Measurements from ENCODE around the gene TGFA. TPM values are rescaled to one million over a fixed set of nuclear protein-coding genes. Genes with fewer than 3 reads are reported as not detected.

The TGFA gene
- total RNA-seq, 1 experiment from 2014 or later = 50.1 TPM

DNA sequence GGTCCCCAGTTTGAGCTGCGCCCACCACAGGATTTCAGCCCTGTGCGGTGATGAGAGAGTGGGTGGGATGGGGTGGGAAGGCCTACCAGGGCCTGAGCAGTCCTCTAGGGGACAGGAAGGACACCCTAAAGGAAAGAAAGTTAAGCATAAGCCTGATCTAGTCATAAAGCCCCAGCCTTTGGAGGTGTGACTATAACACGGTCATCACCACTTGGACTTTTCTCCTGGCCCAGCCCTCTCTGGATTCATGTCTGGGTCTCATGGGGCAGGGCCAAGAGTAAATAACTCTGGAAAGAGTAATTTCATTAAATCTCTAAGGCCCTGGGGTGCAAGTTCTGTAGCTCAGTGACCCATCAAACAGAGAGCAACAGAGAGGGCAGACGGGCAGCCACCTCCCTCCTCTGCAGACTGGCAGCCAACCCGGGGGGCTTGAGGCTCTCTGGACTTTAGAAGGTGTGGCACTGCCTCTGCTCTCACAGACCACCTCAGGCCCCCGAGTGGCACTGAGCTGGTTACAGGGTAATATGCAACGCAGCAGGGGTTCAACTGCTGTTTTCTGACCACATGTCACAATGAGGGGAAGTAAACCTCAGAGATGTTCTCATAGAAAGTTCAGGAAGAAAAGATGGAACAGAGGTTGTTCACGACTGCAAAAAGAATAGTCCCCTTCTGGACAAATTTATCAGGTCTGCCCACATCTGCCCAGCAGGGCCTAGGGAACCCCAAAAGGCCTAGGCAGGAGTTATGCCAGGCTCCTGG, 41.5 kb downstream of the TGFA start:
- ChIA-PET RAD21 (ENCODE audit: low non-redundant PET in 1 of 2, low total read pairs in 2 of 2, uncharacterized antibody in 2 of 2, unreplicated experiment in 2 of 2) (no interaction called here), CTCF (no interaction called here), POLR2A (no interaction called here)
- Histone ChIP-seq H3K27ac (ENCODE audit: low read depth, low read length) (no peak overlapping the region), H3K9ac (ENCODE audit: low read length) (no peak overlapping the region), H4K20me1 (ENCODE audit: insufficient read depth) (no peaks in the 10 kb centered on the region; the same call in 1 of the 2 replicates), H2AFZ (ENCODE audit: low read depth, low read length, poor library complexity, severe bottlenecking) (no peak overlapping the region), H3K4me2 (ENCODE audit: low read length) (no peak overlapping the region), H3K4me3 (replicated peaks in 1 of 2; ENCODE audit: low read depth in 1 of 2, low read length in 2 of 2) (no peak overlapping the region), H3K9me2 (ENCODE audit: insufficient read depth) (no peaks in the 10 kb centered on the region), H3K36me3 (ENCODE audit: control insufficient read depth in 1 of 2, insufficient read depth in 2 of 2, low read length in 2 of 2) (peaks cover 0 to 5% of the 10 kb centered on the region in 2 experiments; a peak in 1 of 4 replicates), H3K27me3 (ENCODE audit: insufficient read depth, low read length) (no peaks in the 10 kb centered on the region), H3K4me1 (ENCODE audit: control insufficient read depth in 1 of 2, insufficient read depth in 2 of 2, low read length in 2 of 2) (peaks cover 30 to 57% of the 10 kb centered on the region in 2 experiments), H3K9me3 (ENCODE audit: control insufficient read depth in 1 of 2, insufficient read depth in 1 of 2, low read depth in 1 of 2, low read length in 2 of 2) (no peaks in the 10 kb centered on the region), H3K79me2 (ENCODE audit: insufficient read depth, low read length) (peaks cover 24% of the 10 kb centered on the region)
- intact Hi-C loops (cut with micrococcal nuclease) = no loop called here
- TF ChIP-seq SRF (IDR thresholded peaks at IDR 0.05; ENCODE audit: low read depth) = no peak
- TF ChIP-seq TCF7L2 (IDR thresholded peaks at IDR 0.05; ENCODE audit: borderline replicate concordance, extremely low read depth, insufficient read depth, insufficient read length) = no peak
- no peak for ATAC-seq
- no TSS peak for BruUV-seq (replicated peaks)
- DNase-seq (ENCODE audit: low read depth, low spot score) = no peak

DNA sequence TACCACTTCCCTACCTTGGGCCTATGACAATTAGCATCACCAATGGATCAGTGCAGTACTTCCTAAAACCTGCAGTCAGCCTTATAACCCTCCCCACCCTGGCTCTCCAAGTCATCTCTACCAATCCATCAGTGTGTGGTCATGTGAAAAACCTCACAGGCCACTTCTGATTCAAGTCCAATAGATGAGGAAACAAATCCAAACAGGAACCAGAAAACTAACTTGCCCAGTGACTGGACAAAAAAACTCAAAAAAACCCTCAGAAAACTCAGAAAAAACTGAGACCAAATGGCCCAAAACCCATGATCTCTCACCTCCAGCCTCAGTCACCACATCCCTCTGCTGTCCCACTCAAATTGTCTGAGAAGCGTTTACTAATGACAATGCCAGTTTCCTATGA, 43.3 kb downstream of the TGFA start:
- Histone ChIP-seq H3K4me1 (ENCODE audit: control insufficient read depth in 1 of 2, insufficient read depth in 2 of 2, low read length in 2 of 2) (peaks cover 26 to 39% of the 10 kb centered on the region in 2 experiments), H4K20me1 (ENCODE audit: insufficient read depth) (no peaks in the 10 kb centered on the region), H3K4me3 (replicated peaks in 1 of 2; ENCODE audit: low read depth in 1 of 2, low read length in 2 of 2) (no peak overlapping the region), H3K9me2 (ENCODE audit: insufficient read depth) (no peaks in the 10 kb centered on the region), H3K9ac (ENCODE audit: low read length) (no peak overlapping the region), H3K27ac (ENCODE audit: low read depth, low read length) (no peak overlapping the region), H2AFZ (ENCODE audit: low read depth, low read length, poor library complexity, severe bottlenecking) (no peak overlapping the region), H3K4me2 (ENCODE audit: low read length) (no peak overlapping the region), H3K9me3 (ENCODE audit: control insufficient read depth in 1 of 2, insufficient read depth in 1 of 2, low read depth in 1 of 2, low read length in 2 of 2) (no peaks in the 10 kb centered on the region), H3K79me2 (ENCODE audit: insufficient read depth, low read length) (peaks cover 6% of the 10 kb centered on the region), H3K27me3 (ENCODE audit: insufficient read depth, low read length) (no peaks in the 10 kb centered on the region), H3K36me3 (ENCODE audit: control insufficient read depth in 1 of 2, insufficient read depth in 2 of 2, low read length in 2 of 2) (peaks cover 0 to 5% of the 10 kb centered on the region in 2 experiments; a peak in 1 of 4 replicates)
- ATAC-seq (peak; percentile 62; the same call in 1 of the 2 replicates), DNase-seq (ENCODE audit: low read depth, low spot score) (no peak)
- intact Hi-C loops (cut with micrococcal nuclease) = no loop called here
- BruUV-seq (replicated peaks) = no TSS peak
- CTCF ChIA-PET = no interaction called here
- RAD21 ChIA-PET (ENCODE audit: low non-redundant PET in 1 of 2, low total read pairs in 2 of 2, uncharacterized antibody in 2 of 2, unreplicated experiment in 2 of 2) = no interaction called here
- POLR2A ChIA-PET = no interaction called here
- TF ChIP-seq YY1 (IDR thresholded peaks at IDR 0.05; ENCODE audit: extremely low read depth, insufficient replicate concordance, low read depth, low read length) = no peak
- TF ChIP-seq FOSL1 (IDR thresholded peaks at IDR 0.05; ENCODE audit: low read depth) = no peak
- TF ChIP-seq SRF (IDR thresholded peaks at IDR 0.05; ENCODE audit: low read depth) = no peak
- no peak for TF ChIP-seq ZFX (IDR thresholded peaks at IDR 0.05)
- TF ChIP-seq ELF1 (IDR thresholded peaks at IDR 0.05; ENCODE audit: borderline replicate concordance, low read depth) = no peak
- TF ChIP-seq SP1 (IDR thresholded peaks at IDR 0.05; ENCODE audit: low read depth) = no peak
- TF ChIP-seq, protein P1, sequence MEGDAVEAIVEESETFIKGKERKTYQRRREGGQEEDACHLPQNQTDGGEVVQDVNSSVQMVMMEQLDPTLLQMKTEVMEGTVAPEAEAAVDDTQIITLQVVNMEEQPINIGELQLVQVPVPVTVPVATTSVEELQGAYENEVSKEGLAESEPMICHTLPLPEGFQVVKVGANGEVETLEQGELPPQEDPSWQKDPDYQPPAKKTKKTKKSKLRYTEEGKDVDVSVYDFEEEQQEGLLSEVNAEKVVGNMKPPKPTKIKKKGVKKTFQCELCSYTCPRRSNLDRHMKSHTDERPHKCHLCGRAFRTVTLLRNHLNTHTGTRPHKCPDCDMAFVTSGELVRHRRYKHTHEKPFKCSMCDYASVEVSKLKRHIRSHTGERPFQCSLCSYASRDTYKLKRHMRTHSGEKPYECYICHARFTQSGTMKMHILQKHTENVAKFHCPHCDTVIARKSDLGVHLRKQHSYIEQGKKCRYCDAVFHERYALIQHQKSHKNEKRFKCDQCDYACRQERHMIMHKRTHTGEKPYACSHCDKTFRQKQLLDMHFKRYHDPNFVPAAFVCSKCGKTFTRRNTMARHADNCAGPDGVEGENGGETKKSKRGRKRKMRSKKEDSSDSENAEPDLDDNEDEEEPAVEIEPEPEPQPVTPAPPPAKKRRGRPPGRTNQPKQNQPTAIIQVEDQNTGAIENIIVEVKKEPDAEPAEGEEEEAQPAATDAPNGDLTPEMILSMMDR (IDR thresholded peaks at IDR 0.05 in 2 of 3, conservative IDR thresholded peaks at IDR 0.05 in 1 of 3; ENCODE audit: borderline replicate concordance in 1 of 3, insufficient read depth in 1 of 3, low read depth in 2 of 3, low read length in 2 of 3) = no peak
- TF ChIP-seq POLR2AphosphoS5 (IDR thresholded peaks at IDR 0.05; ENCODE audit: low read depth, low read length) = no peak
- TF ChIP-seq, protein P2, sequence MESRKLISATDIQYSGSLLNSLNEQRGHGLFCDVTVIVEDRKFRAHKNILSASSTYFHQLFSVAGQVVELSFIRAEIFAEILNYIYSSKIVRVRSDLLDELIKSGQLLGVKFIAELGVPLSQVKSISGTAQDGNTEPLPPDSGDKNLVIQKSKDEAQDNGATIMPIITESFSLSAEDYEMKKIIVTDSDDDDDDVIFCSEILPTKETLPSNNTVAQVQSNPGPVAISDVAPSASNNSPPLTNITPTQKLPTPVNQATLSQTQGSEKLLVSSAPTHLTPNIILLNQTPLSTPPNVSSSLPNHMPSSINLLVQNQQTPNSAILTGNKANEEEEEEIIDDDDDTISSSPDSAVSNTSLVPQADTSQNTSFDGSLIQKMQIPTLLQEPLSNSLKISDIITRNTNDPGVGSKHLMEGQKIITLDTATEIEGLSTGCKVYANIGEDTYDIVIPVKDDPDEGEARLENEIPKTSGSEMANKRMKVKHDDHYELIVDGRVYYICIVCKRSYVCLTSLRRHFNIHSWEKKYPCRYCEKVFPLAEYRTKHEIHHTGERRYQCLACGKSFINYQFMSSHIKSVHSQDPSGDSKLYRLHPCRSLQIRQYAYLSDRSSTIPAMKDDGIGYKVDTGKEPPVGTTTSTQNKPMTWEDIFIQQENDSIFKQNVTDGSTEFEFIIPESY (IDR thresholded peaks at IDR 0.05; ENCODE audit: extremely low read depth, insufficient replicate concordance, low read length) = no peak
- TF ChIP-seq, protein P3, sequence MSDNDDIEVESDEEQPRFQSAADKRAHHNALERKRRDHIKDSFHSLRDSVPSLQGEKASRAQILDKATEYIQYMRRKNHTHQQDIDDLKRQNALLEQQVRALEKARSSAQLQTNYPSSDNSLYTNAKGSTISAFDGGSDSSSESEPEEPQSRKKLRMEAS (IDR thresholded peaks at IDR 0.05) = no peak
- no peak for TF ChIP-seq TCF7L2 (IDR thresholded peaks at IDR 0.05; ENCODE audit: borderline replicate concordance, extremely low read depth, insufficient read depth, insufficient read length)
- TF ChIP-seq RAD21 (IDR thresholded peaks at IDR 0.05; ENCODE audit: low read depth) = no peak
- TF ChIP-seq EGR1 (IDR thresholded peaks at IDR 0.05; ENCODE audit: low read depth) = no peak
- TF ChIP-seq EZH2phosphoT487 (IDR thresholded peaks at IDR 0.05; ENCODE audit: borderline replicate concordance) = no peak

Data from HCT116 (cell line).